Activated T-cell treated with anti-CD3 and anti-CD28 coated beads, Interleukin-2, amount 50 U/mL, for 72 hours (primary cell): ENCODE results near the gene STYX. TPM values are rescaled to one million over a fixed set of nuclear protein-coding genes. Genes with fewer than 3 reads are reported as not detected.
A peak's percentile ranks its signal among the peaks of the same experiment; 100 is the strongest.

Experiments
- ATAC-seq, 2 donors: fragments of 150-1000 bp; cut with Tn5 transposase; replicated peaks in 1 of 2; 2 replicates each; pipeline ENCODE4 v1.10.0; 2021; ENCODE audit warnings: moderate library complexity in 2 of 2, mild to moderate bottlenecking in 1 of 2
- DNase-seq, 2 donors: peaks; one replicate each; pipeline ENCODE4 v3.0.0; 2021 to 2022; ENCODE audit warnings: mixed read lengths in 1 of 2
- H3K27ac Mint-ChIP-seq: one replicate; pipeline ENCODE4 v1.8.0; 2022; ENCODE audit warnings: mild to moderate bottlenecking, moderate library complexity, mixed read lengths
- H3K27me3 Mint-ChIP-seq: one replicate; pipeline ENCODE4 v1.8.0; 2022; ENCODE audit warnings: low read depth, mixed read lengths
- H3K36me3 Mint-ChIP-seq, 2 donors: one replicate each; pipeline ENCODE4 v1.8.0; 2022; ENCODE audit warnings: mixed read lengths in 2 of 2, mild to moderate bottlenecking in 1 of 2; ENCODE audit not compliant: insufficient read depth in 2 of 2
- H3K4me1 Mint-ChIP-seq: one replicate; pipeline ENCODE4 v1.8.0; 2022; ENCODE audit warnings: low read depth, mixed read lengths
- H3K4me3 Mint-ChIP-seq, 2 donors: one replicate each; pipeline ENCODE4 v1.8.0; 2022; ENCODE audit warnings: mild to moderate bottlenecking in 2 of 2, mixed read lengths in 2 of 2, moderate library complexity in 2 of 2
- H3K9me3 Mint-ChIP-seq, 2 donors: one replicate each; pipeline ENCODE4 v1.8.0; 2022; ENCODE audit warnings: mixed read lengths in 2 of 2
- total RNA-seq, 2 donors: library from RNA; stranded (reverse); gene quantifications; one replicate each; pipeline ENCODE4 v1.2.3, GENCODE V29; 2022

STYX gene
- total RNA-seq, 2 donors from 2014 or later: 15.5 to 16.2 TPM

DNA sequence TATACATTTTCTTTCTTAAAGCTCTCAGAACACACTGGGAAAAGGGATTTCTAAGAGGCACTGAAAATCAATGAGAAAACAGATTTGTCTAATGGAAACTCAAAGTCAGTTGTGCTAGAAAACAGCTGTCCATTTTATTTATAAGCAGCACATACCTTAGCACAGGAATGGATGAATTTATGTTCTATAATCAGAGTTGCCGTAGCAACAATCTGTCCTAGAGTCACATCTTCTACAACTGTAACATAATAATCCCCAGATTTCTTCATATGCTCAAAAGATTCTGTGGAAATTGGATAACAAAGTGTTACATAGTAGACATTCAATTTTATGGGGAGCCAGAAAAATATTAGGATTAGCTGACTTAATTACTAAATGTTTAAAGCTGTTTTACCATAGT, 51.7 kb downstream of the STYX start:
- H3K36me3 Mint-ChIP-seq: peaks cover 0 to 5% of the 10 kb centered on the region in 2 donors
- ATAC-seq: no peak

DNA sequence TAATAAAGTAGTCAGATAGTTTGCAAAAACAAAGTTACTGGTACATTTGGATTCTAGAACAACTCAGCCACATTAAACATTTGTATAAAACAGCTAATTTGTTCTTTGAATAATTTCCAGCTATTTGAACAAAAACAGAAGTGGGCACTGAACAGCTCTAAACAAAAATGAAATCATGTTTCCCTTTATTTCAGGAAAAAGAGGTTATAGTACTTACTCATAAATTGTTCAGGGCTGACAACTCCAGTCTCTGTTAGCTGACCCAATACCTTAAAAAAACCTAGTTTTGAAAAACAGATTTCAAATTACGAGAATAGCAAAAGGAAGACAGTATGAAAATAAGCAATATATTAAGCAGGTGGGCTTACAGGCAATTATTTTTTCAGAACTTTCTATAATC, 53.2 kb downstream of the STYX start:
- ATAC-seq: no peak
- no peak for DNase-seq
- no peak overlapping the region for H3K4me3 Mint-ChIP-seq
- peaks cover 2% of the 10 kb centered on the region for H3K4me1 Mint-ChIP-seq
- H3K9me3 Mint-ChIP-seq: no peaks in the 10 kb centered on the region
- no peaks in the 10 kb centered on the region for H3K27me3 Mint-ChIP-seq
- no peak overlapping the region for H3K27ac Mint-ChIP-seq
- no peaks in the 10 kb centered on the region for H3K36me3 Mint-ChIP-seq

More for the DNA sequence above, 51.7 kb downstream of the STYX start:
- Mint-ChIP-seq H3K9me3 (no peaks in the 10 kb centered on the region), H3K27me3 (no peaks in the 10 kb centered on the region), H3K4me1 (no peaks in the 10 kb centered on the region), H3K27ac (no peak overlapping the region), H3K4me3 (no peak overlapping the region)
- DNase-seq: no peak

DNA sequence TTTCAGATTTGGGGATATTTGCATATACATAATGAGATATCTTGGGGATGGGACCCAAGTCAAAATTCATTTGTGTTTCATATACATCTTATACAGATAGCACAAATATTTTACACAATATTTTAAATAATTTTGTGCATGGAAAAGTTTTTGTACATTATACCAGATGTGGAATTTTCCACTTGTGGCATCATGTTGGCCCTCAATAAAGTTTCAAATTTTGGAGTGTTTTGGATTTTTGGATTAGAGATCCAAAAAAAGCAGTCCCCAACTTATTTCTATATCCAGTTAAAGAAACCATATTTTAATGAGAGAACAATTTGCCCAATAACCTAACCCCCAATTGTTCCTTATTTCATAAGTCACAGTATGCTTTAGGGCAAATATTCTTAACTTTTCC, 56.9 kb downstream of the STYX start:
- Mint-ChIP-seq H3K9me3 (no peaks in the 10 kb centered on the region), H3K27ac (no peak overlapping the region), H3K36me3 (no peaks in the 10 kb centered on the region), H3K27me3 (no peaks in the 10 kb centered on the region), H3K4me3 (no peak overlapping the region), H3K4me1 (peaks cover 29% of the 10 kb centered on the region)
- DNase-seq: no peak
- ATAC-seq: no peak

DNA sequence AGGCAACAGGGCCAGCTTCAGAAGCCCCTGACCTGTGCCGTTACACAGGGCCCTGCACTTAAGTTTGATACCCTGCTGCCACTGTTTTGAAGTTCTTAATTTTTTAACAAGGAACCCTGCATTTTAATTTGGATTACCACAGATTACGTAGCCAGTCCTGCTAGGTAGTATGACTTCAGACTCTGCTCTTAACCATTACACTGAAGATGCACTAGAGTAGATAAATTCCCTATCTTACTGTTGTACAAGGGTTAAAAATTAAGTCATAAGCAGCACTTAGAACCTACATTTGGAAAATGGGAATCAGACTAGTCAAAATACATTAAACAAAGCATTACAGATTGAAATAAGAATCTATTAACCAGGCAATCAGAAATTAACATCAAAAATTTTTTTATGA, 59.2 kb downstream of the STYX start:
- Mint-ChIP-seq H3K27ac (no peak overlapping the region), H3K9me3 (no peaks in the 10 kb centered on the region), H3K4me1 (peaks cover 37% of the 10 kb centered on the region), H3K36me3 (no peaks in the 10 kb centered on the region), H3K4me3 (peak overlapping the region; percentile 9 to 84), H3K27me3 (no peaks in the 10 kb centered on the region)
- DNase-seq: no peak
- no peak for ATAC-seq

DNA sequence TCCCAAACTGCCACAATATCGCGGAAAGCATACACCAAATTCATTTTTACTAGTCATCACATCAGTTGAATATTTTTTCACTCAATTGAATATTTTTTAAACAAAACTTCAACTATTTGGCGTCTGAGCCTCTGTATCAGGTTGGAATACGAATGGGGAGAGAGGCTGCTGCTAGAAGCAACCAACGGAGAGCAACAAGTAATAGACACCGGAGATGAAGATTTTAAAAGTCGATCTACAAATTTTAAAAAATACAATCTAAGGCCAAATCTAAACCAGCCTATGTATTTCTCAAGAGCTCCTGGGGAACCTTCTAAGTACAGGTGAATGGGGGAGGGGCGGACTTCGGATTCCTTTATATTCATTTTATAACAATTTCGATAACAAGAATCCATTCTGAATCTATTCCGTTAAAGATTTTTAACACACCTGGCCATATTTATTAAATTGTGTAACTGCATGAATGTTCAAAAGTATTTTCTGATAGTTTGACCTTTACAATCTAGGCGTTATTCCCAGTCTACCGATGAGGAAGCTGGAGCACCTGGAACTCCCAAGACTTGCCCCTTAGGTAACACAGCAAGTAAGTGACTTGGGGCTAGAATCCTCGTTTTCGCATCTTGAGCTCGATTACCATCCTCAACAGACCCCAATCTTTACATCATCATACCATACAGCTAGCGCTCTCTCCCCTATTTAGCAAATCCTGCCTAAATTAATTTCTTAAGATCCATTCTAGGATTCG, 60.2 kb downstream of the STYX start:
- H3K4me3 Mint-ChIP-seq: peak overlapping the region; percentile 92 to 97
- DNase-seq (no peak), ATAC-seq (no peak)
- peaks cover 37% of the 10 kb centered on the region for H3K4me1 Mint-ChIP-seq
- H3K27me3 Mint-ChIP-seq: no peaks in the 10 kb centered on the region
- H3K27ac Mint-ChIP-seq: peak overlapping the region; percentile 90
- no peaks in the 10 kb centered on the region for H3K36me3 Mint-ChIP-seq
- H3K9me3 Mint-ChIP-seq: no peaks in the 10 kb centered on the region

DNA sequence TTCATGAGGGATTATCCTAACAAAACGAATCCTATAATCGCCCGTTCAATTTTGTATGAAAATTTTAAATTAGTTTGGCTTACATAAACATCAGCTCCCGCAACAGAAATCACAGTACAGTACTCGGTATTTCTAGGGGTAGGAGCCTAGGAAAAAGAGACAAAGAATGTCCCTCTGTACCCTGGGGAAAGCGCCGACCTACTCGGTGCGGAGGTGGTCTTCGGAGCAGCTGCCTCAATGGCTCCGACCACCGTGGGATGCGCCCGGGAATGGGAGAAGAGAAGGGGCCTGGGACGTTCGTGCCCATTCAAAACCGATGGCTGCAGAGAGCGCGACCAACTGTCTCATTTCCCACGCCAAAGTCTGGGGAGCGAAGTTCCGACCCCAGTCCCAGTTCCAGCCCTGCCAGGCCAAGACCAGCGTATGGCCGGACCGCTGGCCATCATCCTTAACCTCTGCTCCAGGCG, 60.8 kb downstream of the STYX start:
- ATAC-seq (peak in 1 of 2 donors; percentile 1), DNase-seq (no peak)
- H3K9me3 Mint-ChIP-seq: no peaks in the 10 kb centered on the region
- H3K4me3 Mint-ChIP-seq: peak overlapping the region; percentile 92 to 97
- peaks cover 0 to under 1% of the 10 kb centered on the region in 2 donors for H3K36me3 Mint-ChIP-seq
- peak overlapping the region; percentile 72 for H3K27ac Mint-ChIP-seq
- H3K27me3 Mint-ChIP-seq: no peaks in the 10 kb centered on the region
- peaks cover 37% of the 10 kb centered on the region for H3K4me1 Mint-ChIP-seq

DNA sequence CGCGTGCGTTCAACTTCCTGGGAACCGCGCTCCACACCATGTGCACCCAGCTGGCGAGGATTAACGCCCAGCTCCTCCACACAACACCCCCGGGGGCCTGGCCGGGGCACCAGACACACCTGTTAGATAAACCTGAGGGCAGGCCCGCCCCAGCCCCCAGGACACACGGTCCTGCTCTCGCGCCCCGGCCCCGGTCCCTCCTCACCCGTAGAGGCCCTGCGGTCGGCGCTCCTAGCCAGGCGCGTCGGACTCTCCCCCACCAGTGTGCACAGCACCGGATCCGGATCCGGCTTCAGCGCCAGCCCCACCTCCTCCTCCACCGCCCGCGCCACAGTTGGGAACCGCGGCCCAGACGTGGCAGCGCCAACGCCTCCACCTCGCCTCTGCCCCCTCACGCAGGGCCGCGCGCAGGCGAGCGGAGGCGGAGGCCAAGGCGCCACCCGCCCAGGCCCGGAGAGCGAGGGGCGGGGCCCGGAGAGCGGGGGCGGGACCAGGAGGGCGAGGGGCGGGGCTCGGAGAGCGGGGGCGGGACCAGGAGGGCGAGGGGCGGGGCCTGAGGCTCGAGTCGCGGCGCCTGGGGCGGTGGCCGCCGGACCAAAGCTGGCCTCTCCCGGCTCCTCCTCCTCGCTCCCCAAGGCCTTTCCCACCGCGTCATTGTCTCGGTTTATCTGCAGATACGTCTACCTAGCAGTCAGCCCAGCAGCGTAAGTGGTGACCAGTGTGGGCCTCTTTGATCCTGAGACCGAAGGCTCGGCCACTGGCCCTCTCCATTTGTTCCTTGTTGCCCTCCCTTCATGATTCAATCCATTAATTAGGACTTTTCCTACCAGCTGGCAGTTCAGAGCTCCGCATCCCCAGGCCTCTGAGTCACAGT, 61.5 kb downstream of the STYX start, which contains the start of gene GNPNAT1:
Gene GNPNAT1 (minus strand): TSS at position 385 of the 874 bp plus-strand sequence. CDS start 6,957 bp downstream, outside the sequence.
- Mint-ChIP-seq H3K4me3 (peak within 1 kb of the TSS; percentile 92 to 97), H3K27ac (peak within 1 kb of the TSS; percentile 84), H3K4me1 (peaks cover 37% of the 10 kb centered on the region), H3K9me3 (peaks cover 0 to under 1% of the 10 kb centered on the region in 2 donors), H3K27me3 (no peaks in the 10 kb centered on the region), H3K36me3 (peaks cover under 1 to 7% of the 10 kb centered on the region in 2 donors)
- DNase-seq (peak; percentile 89 to 90), ATAC-seq (peak; percentile 95 to 97)

DNA sequence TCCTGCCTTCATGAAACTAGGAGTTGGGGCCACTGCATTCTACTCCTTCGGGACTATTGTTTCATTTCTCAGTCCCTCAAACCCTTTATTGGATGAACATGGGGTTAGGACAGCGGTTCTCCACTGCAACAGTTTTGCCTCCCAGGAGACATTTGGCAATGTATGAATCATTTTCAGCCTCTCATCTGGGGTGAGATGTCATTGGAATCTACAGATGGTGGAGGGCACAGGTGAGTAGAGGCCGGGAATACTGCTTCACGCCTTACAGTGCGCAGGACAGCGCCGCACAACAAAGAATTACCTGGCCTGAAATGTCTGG, 62.1 kb downstream of the STYX start:
- Mint-ChIP-seq H3K4me3 (peak overlapping the region; percentile 86 to 92), H3K27ac (peak overlapping the region; percentile 84), H3K27me3 (no peaks in the 10 kb centered on the region), H3K36me3 (peaks cover 2 to 9% of the 10 kb centered on the region in 2 donors), H3K9me3 (peaks cover 0 to 2% of the 10 kb centered on the region in 2 donors), H3K4me1 (peaks cover 37% of the 10 kb centered on the region)
- DNase-seq (no peak), ATAC-seq (no peak)

DNA sequence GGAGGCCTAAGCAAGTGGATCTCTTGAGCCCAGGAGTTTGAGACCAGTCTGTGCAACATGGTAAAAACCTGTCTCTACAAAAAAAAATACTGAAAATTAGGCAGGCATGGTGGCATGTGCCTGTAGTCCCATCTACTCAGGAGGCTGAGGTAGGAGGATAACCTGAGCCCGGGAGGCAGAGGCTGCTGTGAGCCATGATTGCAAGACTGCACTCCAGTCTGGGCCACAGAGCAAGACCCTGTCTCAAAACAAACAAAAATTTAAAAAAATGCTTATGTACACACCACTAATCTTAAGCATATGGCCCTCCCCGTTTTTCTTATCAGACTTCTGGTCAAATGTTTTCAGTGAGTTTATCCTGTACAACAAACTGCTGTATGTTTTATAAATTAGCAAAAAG, 63.1 kb downstream of the STYX start:
- H3K4me1 Mint-ChIP-seq: peaks cover 37% of the 10 kb centered on the region
- H3K27me3 Mint-ChIP-seq: no peaks in the 10 kb centered on the region
- H3K36me3 Mint-ChIP-seq: peaks cover 2 to 9% of the 10 kb centered on the region in 2 donors
- H3K27ac Mint-ChIP-seq: no peak overlapping the region
- DNase-seq: no peak
- H3K9me3 Mint-ChIP-seq: peaks cover 0 to 2% of the 10 kb centered on the region in 2 donors
- no peak for ATAC-seq
- no peak overlapping the region for H3K4me3 Mint-ChIP-seq

DNA sequence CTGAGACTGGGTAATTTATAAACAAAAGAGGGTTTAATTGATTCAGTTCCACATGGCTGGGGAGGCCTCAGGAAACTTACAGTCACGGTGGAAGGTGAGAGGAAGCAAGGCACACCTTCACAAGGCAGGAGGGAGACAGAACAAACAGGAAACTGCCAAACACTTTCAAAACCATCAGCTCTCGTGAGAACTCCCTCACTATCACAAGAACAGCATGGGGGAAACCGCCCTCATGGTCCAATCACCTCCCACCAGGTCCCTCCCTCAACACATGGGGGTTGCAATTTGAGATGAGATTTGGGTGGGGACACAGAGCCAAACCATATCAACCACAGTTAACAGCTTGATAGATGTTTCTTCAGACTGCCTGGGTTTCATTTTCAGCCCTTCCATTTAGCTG, 67.7 kb downstream of the STYX start:
- H3K27me3 Mint-ChIP-seq: no peaks in the 10 kb centered on the region
- DNase-seq (no peak), ATAC-seq (no peak)
- peaks cover 0 to 4% of the 10 kb centered on the region in 2 donors for H3K9me3 Mint-ChIP-seq
- H3K4me3 Mint-ChIP-seq: no peak overlapping the region
- H3K4me1 Mint-ChIP-seq: peaks cover under 1% of the 10 kb centered on the region
- no peak overlapping the region for H3K27ac Mint-ChIP-seq
- H3K36me3 Mint-ChIP-seq: peaks cover 2 to 9% of the 10 kb centered on the region in 2 donors

DNA sequence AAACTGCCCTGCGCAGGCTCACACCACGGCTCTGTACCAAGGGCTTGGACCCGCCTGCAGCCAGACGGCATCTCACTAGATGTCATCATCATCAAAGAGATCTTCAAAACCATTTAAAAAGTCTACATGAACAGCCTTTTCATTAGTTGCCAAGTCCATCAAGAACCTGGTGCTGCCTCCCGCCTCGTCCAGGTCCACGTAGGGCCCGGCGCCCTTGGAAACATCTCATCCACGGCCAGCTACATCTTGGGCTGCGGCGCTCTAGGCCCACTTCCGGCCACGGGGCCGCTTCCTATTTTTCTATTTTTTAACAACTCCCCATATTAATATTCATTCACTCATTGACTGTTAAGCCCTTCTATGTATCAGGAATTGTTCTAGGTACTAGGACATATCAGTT, 68.9 kb downstream of the STYX start:
- Mint-ChIP-seq H3K36me3 (peaks cover 2 to 9% of the 10 kb centered on the region in 2 donors), H3K4me3 (no peak overlapping the region), H3K27me3 (no peaks in the 10 kb centered on the region), H3K4me1 (no peaks in the 10 kb centered on the region), H3K27ac (no peak overlapping the region), H3K9me3 (peaks cover 0 to 4% of the 10 kb centered on the region in 2 donors)
- ATAC-seq: no peak
- DNase-seq: no peak

DNA sequence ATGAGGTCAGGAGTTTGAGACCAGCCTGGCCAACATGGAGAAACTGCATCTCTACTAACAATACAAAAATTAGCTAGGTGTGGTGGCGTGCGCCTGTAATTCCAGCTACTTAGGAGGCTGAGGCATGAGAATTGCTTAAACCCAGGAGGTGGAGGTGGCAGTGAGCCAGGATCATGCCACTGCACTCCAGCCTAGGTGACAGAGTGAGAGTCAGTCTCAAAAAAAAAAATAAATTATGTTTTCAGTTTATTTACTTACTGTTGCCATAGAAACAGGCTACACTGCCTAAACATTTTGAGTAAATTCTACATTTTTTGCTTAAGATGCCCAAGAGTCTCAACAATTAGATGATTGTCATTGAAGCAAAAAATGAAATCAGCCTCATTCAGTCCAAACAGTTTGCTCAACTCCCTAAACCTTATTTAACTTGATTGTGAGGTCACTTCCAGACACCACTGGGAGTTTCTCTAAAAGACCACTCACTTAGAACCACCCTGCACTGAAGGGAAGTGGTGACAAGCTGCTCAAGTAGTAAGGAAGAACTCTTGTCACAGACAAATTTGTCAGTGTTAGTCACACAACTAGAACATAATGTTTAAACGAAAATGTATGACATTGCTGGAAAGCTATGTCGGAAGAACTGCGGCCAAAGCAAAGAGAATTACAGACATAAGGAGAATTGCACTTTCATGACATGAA, 71.2 kb downstream of the STYX start:
- Mint-ChIP-seq H3K27me3 (no peaks in the 10 kb centered on the region), H3K4me3 (no peak overlapping the region), H3K9me3 (peaks cover 0 to 4% of the 10 kb centered on the region in 2 donors), H3K36me3 (peaks cover 2 to 5% of the 10 kb centered on the region in 2 donors), H3K27ac (no peak overlapping the region), H3K4me1 (no peaks in the 10 kb centered on the region)
- ATAC-seq (peak; percentile 58 to 84), DNase-seq (no peak)

DNA sequence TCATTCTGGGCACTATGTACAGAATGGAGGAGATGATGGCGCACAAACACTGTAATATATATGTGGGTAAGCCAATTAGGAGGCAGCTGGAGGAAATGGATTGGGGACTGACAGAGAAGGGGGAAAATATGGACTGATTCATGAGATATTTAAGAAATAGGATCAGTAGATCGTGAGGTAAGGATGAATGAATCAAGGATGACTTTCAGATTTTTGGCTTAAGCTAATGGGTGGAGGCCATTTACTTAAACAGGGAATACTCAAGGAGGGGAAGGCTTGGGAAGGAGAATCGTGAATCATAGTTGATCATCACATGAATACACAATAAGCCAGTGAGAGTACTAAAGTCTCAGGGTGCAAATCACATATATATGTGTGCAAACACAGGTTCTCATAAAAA, 72.6 kb downstream of the STYX start:
- Mint-ChIP-seq H3K9me3 (peaks cover 0 to 3% of the 10 kb centered on the region in 2 donors), H3K27ac (no peak overlapping the region), H3K4me3 (no peak overlapping the region), H3K27me3 (no peaks in the 10 kb centered on the region), H3K36me3 (no peaks in the 10 kb centered on the region), H3K4me1 (no peaks in the 10 kb centered on the region)
- no peak for ATAC-seq
- no peak for DNase-seq
